ENCODE data around the gene CARD10. TPM values are rescaled to one million over a fixed set of nuclear protein-coding genes. Genes with fewer than 3 reads are reported as not detected.

CARD10 gene
- total and polyA plus RNA-seq, 2 of the 13 experiments (the other 11 are each of a cell fraction or from before 2014, with no cell fraction given): 35.2 to 55.8 TPM

GRCh38 chr22:37486224-37486845 lies 32.9 kb downstream of the CARD10 start, which contains the start of gene MFNG (continued):
- TF ChIP-seq FUBP1 (CRISPR knock-in tag; IDR thresholded peaks at IDR 0.05; ENCODE audit: borderline replicate concordance): no peak
- no peak for TF ChIP-seq TRAFD1 (CRISPR knock-in tag; IDR thresholded peaks at IDR 0.05; ENCODE audit: borderline replicate concordance)
- TF ChIP-seq SCMH1 (CRISPR knock-in tag; IDR thresholded peaks at IDR 0.05; ENCODE audit: borderline replicate concordance): no peak
- no peak; the same call in 1 of the 2 replicates for TF ChIP-seq HBP1 (CRISPR knock-in tag; IDR thresholded peaks at IDR 0.05; ENCODE audit: low read depth)
- TF ChIP-seq ZNF44 (CRISPR knock-in tag; IDR thresholded peaks at IDR 0.05): no peak
- no peak for TF ChIP-seq ZBTB42 (CRISPR knock-in tag; IDR thresholded peaks at IDR 0.05)
- no peak for TF ChIP-seq KLF12 (CRISPR knock-in tag; IDR thresholded peaks at IDR 0.05; ENCODE audit: borderline replicate concordance)
- TF ChIP-seq NONO (IDR thresholded peaks at IDR 0.05): no peak
- TF ChIP-seq NONO (CRISPR knock-in tag; conservative IDR thresholded peaks at IDR 0.05): no peak
- TF ChIP-seq NR2F2 (IDR thresholded peaks at IDR 0.05; ENCODE audit: borderline replicate concordance, low read depth): no peak
- no peak for TF ChIP-seq TEF (CRISPR knock-in tag; IDR thresholded peaks at IDR 0.05)
- no peak for TF ChIP-seq ZNF841 (CRISPR knock-in tag; IDR thresholded peaks at IDR 0.05; ENCODE audit: borderline replicate concordance)
- TF ChIP-seq ZNF782 (CRISPR knock-in tag; IDR thresholded peaks at IDR 0.05; ENCODE audit: borderline replicate concordance): no peak
- TF ChIP-seq FOXK2 (IDR thresholded peaks at IDR 0.05): no peak
- TF ChIP-seq EP300 (IDR thresholded peaks at IDR 0.05; ENCODE audit: low read depth in 2 of 2, low read length in 2 of 2): peak in 1 of 2 experiments; percentile 13; a peak in 1 of 4 replicates
- no peak; the same call in 1 of the 2 replicates for TF ChIP-seq EP300 (CRISPR knock-in tag; IDR thresholded peaks at IDR 0.05; ENCODE audit: borderline replicate concordance)
- TF ChIP-seq TAF1 (CRISPR knock-in tag; IDR thresholded peaks at IDR 0.05): no peak
- TF ChIP-seq PHF5A (CRISPR knock-in tag; IDR thresholded peaks at IDR 0.05; ENCODE audit: low read depth, unreplicated experiment): no peak
- TF ChIP-seq YEATS4 (CRISPR knock-in tag; IDR thresholded peaks at IDR 0.05; ENCODE audit: borderline replicate concordance): no peak

Data from HepG2 (cell line).